HG03378 (cell line): ENCODE results near the gene FHOD3.
"Not testable (repeated sequence)": the region's sequence is repeated elsewhere in the genome, so short reads cannot be mapped to it uniquely, and the experiment has no call there.

Experiments
- ATAC-seq: cut with Tn5 transposase; IDR thresholded peaks from one replicate; pipeline ENCODE4 v1.9.1; 2021; ENCODE audit warnings: mild to moderate bottlenecking, moderate library complexity; ENCODE audit not compliant: unreplicated experiment

The FHOD3 gene

GRCh38 chr18:36441426-36442240 is 144.1 kb downstream of the FHOD3 start:
- peak; percentile 49 for ATAC-seq

- no peak for ATAC-seq
Observed at GRCh38 chr18:36442717-36443116, 145.2 kb downstream of the FHOD3 start.

GRCh38 chr18:36446059-36446458 is 148.5 kb downstream of the FHOD3 start:
- no peak for ATAC-seq

- ATAC-seq = no peak
Observed at GRCh38 chr18:36448384-36449290, 151.1 kb downstream of the FHOD3 start.

- no peak for ATAC-seq
Observed at GRCh38 chr18:36449451-36449850, 151.9 kb downstream of the FHOD3 start.

- no peak for ATAC-seq
Observed at GRCh38 chr18:36450264-36450663, 152.8 kb downstream of the FHOD3 start.

- no peak for ATAC-seq
Observed at GRCh38 chr18:36451454-36452251, 154.1 kb downstream of the FHOD3 start.

- no peak for ATAC-seq
Observed at GRCh38 chr18:36454245-36454644, 156.7 kb downstream of the FHOD3 start.

- no peak for ATAC-seq
Observed at GRCh38 chr18:36454848-36455458, 157.4 kb downstream of the FHOD3 start.

GRCh38 chr18:36455931-36456330 is 158.4 kb downstream of the FHOD3 start:
- ATAC-seq = no peak

GRCh38 chr18:36456622-36457021 is 159.1 kb downstream of the FHOD3 start:
- ATAC-seq = no peak

- no peak for ATAC-seq
Observed at GRCh38 chr18:36457683-36458082, 160.2 kb downstream of the FHOD3 start.

- ATAC-seq = no peak
Observed at GRCh38 chr18:36458306-36458705, 160.8 kb downstream of the FHOD3 start.

GRCh38 chr18:36459203-36459602 is 161.7 kb downstream of the FHOD3 start:
- no peak for ATAC-seq

GRCh38 chr18:36459786-36460185 is 162.3 kb downstream of the FHOD3 start:
- no peak for ATAC-seq

- ATAC-seq = no peak
Observed at GRCh38 chr18:36460324-36460850, 162.9 kb downstream of the FHOD3 start.

- no peak for ATAC-seq
Observed at GRCh38 chr18:36460854-36461253, 163.3 kb downstream of the FHOD3 start.

- no peak for ATAC-seq
Observed at GRCh38 chr18:36461551-36461987, 164.1 kb downstream of the FHOD3 start.

- ATAC-seq = not testable (repeated sequence)
Observed at GRCh38 chr18:36463516-36463915, 166.0 kb downstream of the FHOD3 start.

GRCh38 chr18:36464126-36464651 is 166.7 kb downstream of the FHOD3 start:
- no peak for ATAC-seq
